Lung (tissue), 12 donors: ENCODE results near the gene ITPKB. TPM values are rescaled to one million over a fixed set of nuclear protein-coding genes. Genes with fewer than 3 reads are reported as not detected.

Source experiments
- ATAC-seq: fragments of 200-7000 bp; cut with Tn5 transposase; one replicate; pipeline ENCODE4 v1.9.1; 2020; ENCODE audit warnings: moderate number of reproducible peaks; ENCODE audit not compliant: insufficient read depth, low FRiP score
- DNase-seq, 3 donors: peaks; one replicate each; pipeline ENCODE4 v3.0.0-alpha.2; 2013 to 2017
- H3K27ac ChIP-seq, 2 donors: one replicate each; pipeline ENCODE4 v1.5.1; 2013; ENCODE audit warnings: mild to moderate bottlenecking in 2 of 2, moderate library complexity in 2 of 2, control low read depth in 1 of 2, inconsistent platforms in 1 of 2, low read depth in 1 of 2, low read length in 1 of 2
- H3K27me3 ChIP-seq, 3 donors: one replicate each; pipeline ENCODE4 v1.5.1; 2013; ENCODE audit warnings: low read length in 2 of 3; ENCODE audit not compliant: control insufficient read depth in 3 of 3, insufficient read depth in 3 of 3
- H3K36me3 ChIP-seq, 4 donors: one replicate each; pipeline ENCODE4 v1.5.1; 2013; ENCODE audit warnings: low read length in 4 of 4, mild to moderate bottlenecking in 1 of 4, moderate library complexity in 1 of 4; ENCODE audit not compliant: control insufficient read depth in 4 of 4, insufficient read depth in 4 of 4
- H3K4me1 ChIP-seq, 5 donors: one replicate each; pipeline ENCODE4 v1.5.1; 2013; ENCODE audit warnings: low read length in 5 of 5, mild to moderate bottlenecking in 2 of 5, moderate library complexity in 1 of 5; ENCODE audit not compliant: control insufficient read depth in 5 of 5, insufficient read depth in 5 of 5
- H3K4me3 ChIP-seq: one replicate; pipeline ENCODE4 v1.5.1; 2013; ENCODE audit warnings: mild to moderate bottlenecking, control low read depth, moderate library complexity
- H3K9ac ChIP-seq, 2 donors: one replicate each; pipeline ENCODE4 v1.5.1; 2013; ENCODE audit warnings: low read length in 2 of 2, control low read depth in 1 of 2; ENCODE audit not compliant: insufficient read depth in 1 of 2
- H3K9me3 ChIP-seq, 4 donors: one replicate each; pipeline ENCODE4 v1.5.1; 2013; ENCODE audit warnings: low read length in 3 of 4, mild to moderate bottlenecking in 1 of 4, moderate library complexity in 1 of 4; ENCODE audit not compliant: control insufficient read depth in 4 of 4, insufficient read depth in 3 of 4
- CTCF ChIP-seq: IDR thresholded peaks from 2 replicates; pipeline ENCODE4 v1.5.1; 2012; ENCODE audit warnings: mild to moderate bottlenecking; ENCODE audit errors: control extremely low read depth, extremely low read depth
- WGBS, 2 donors: extraction: QIAGEN DNeasy Blood & Tissue Kit; methylation state at CpG; one replicate each; pipeline ENCODE4 v1.1.7; 2013; 5-methylcytosine and 5-hydroxymethylcytosine counted together
- polyA plus RNA-seq, 2 donors: library from polyadenylated mRNA; stranded (reverse); fragments of 200-250 nt; gene quantifications; one replicate each; pipeline ENCODE4 v1.2.1, GENCODE V29; 2013
- total RNA-seq, 2 donors: library from RNA; depleted of rRNA in 1 of 2; stranded (reverse); fragments of >200 nt in 1 of 2; gene quantifications; one replicate each; pipeline ENCODE4 v1.2.1, GENCODE V29; 2014 to 2021
- donor health status: control.
- donor health status: control.
- donor health status: Bipolar disorder and iron deficiency.
- donor health status: healthy.
- donor health status: DM: yes; HTN: yes; CAD: no.

The ITPKB gene
- total and polyA plus RNA-seq, 4 donors, result 9.9 to 46.6 (median 28.1) TPM

- no peak overlapping the region for H3K27ac ChIP-seq
- H3K9ac ChIP-seq, result no peak overlapping the region
- WGBS, 2 donors, result 84 to 91% methylated on average over 3 of the region's 3 CpGs
Observed at GRCh38 chr1:226630592-226630991, 108.5 kb downstream of the ITPKB start.

GRCh38 chr1:226629896-226630550 lies 109.1 kb downstream of the ITPKB start:
- no peak for ATAC-seq
- no peak overlapping the region for H3K9ac ChIP-seq
- 93 to 97% methylated on average over 6 of the region's 6 CpGs for WGBS, 2 donors
- no peak for DNase-seq
- H3K36me3 ChIP-seq, result peaks cover 0 to 11% (median 0%) of the 10 kb centered on the region in 4 donors
- H3K27me3 ChIP-seq, result no peaks in the 10 kb centered on the region
- H3K4me3 ChIP-seq, result no peak overlapping the region
- H3K4me1 ChIP-seq, result no peaks in the 10 kb centered on the region
- no peak for TF ChIP-seq CTCF
- no peak overlapping the region for H3K27ac ChIP-seq
- H3K9me3 ChIP-seq, result no peaks in the 10 kb centered on the region

More at GRCh38 chr1:226630592-226630991, 108.5 kb downstream of the ITPKB start:
- Histone ChIP-seq H3K9me3 (no peaks in the 10 kb centered on the region), H3K4me1 (no peaks in the 10 kb centered on the region), H3K36me3 (peaks cover 0 to 12% (median 0%) of the 10 kb centered on the region in 4 donors), H3K4me3 (no peak overlapping the region), H3K27me3 (no peaks in the 10 kb centered on the region)
- no peak for DNase-seq
- TF ChIP-seq CTCF, result no peak
- ATAC-seq, result no peak

DNA sequence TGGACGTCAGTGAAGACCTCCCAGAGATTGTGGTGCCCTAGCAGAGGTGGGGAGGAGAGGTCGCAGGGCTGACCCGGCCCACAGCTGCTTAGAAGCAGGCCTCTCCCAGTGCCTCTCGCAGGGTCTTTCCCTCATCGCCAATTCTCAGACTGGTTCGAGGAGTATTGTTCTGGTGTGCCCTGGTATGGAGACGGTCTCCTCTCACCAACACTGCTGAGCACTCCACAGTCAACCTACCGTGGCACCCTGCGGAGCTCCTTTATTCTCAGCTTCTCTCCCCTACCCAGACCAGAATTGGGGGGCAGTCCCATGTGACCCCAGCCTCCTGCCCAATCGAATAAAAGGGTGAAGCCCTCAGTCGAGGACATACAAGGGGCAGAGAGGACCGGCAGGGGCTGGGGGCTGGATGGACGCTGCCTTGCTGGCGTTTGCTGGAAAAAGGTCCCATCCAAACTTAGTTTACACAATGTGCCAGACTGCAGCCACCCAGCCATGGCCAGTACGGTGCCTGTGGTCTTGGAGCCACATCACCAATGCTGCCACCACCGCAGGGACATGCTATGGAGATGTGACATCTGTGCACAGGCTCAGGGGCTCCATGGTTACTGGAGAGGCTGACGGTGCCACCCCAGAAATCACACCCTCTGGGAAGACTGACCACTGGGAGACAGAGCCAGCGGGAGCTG lies 109.7 kb downstream of the ITPKB start:
- WGBS, 2 donors, result 89 to 94% methylated on average over 18 of the region's 18 CpGs
- peaks cover 0 to 9% (median 0%) of the 10 kb centered on the region in 4 donors for H3K36me3 ChIP-seq
- H3K4me3 ChIP-seq, result no peak overlapping the region
- ATAC-seq (no peak), DNase-seq (no peak)
- H3K9me3 ChIP-seq, result no peaks in the 10 kb centered on the region
- H3K9ac ChIP-seq, result no peak overlapping the region
- H3K27me3 ChIP-seq, result no peaks in the 10 kb centered on the region
- H3K27ac ChIP-seq, result no peak overlapping the region
- H3K4me1 ChIP-seq, result no peaks in the 10 kb centered on the region
- TF ChIP-seq CTCF, result no peak
